BE2C (cell line): ENCODE measurements around the gene VPS54.

ENCODE experiments used
- DNase-seq: peaks from one replicate; pipeline ENCODE4 v3.0.0-alpha.2; 2020
- H3K27me3 ChIP-seq: fragments of 250-450 bp; sonication (Bioruptor Pico); 2 replicates; pipeline ENCODE4 v1.5.1; 2020; ENCODE audit warnings: mild to moderate bottlenecking
- H3K36me3 ChIP-seq: fragments of 250-450 bp; sonication (Bioruptor Pico); 2 replicates; pipeline ENCODE4 v1.5.1; 2020; ENCODE audit warnings: mild to moderate bottlenecking
- H3K4me1 ChIP-seq: fragments of 250-450 bp; sonication (Bioruptor Pico); 2 replicates; pipeline ENCODE4 v1.5.1; 2020
- H3K4me3 ChIP-seq: 2 replicates; pipeline ENCODE4 v1.5.1; 2011; ENCODE audit warnings: low read depth, low read length
- H3K9me3 ChIP-seq: fragments of 250-450 bp; sonication (Bioruptor Pico); 2 replicates; pipeline ENCODE4 v1.5.1; 2020
- CTCF ChIP-seq: IDR thresholded peaks from 2 replicates; pipeline ENCODE4 v1.5.1; 2012; ENCODE audit warnings: mild to moderate bottlenecking, low read depth, low read length

The VPS54 gene

GRCh38 chr2:63880625-63881024, 138.6 kb downstream of the VPS54 start:
- H3K4me1 ChIP-seq: no peaks in the 10 kb centered on the region

DNA sequence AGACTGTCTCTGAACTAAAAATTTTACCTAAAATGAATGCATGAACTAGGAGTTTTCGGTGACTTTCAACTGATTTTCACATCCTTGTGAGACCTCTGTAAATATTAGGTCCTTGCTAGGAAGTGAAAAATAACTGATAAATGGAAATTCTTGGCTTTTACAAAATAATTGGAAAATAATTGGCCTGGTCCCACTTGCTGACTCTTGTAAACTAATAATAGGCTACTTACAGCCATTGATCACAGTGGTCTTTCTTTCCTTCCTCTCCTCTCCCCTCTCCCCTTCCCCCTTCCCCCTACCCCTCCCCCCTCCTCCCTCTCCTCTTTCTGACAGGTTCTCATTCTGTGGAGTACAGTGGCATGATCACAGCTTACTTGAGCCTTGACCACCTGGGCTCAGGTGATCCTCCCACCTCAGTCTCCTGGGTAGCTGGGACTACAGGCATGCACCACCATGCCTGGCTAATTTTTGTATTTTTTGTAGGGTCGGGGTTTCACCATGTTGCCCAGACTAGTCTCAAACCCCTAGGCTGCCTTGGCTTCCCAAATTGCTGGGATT, 139.3 kb downstream of the VPS54 start:
- H3K4me3 ChIP-seq: no peak overlapping the region
- H3K9me3 ChIP-seq: no peaks in the 10 kb centered on the region
- no peaks in the 10 kb centered on the region for H3K36me3 ChIP-seq
- H3K27me3 ChIP-seq: no peaks in the 10 kb centered on the region
- no peak for TF ChIP-seq CTCF
- DNase-seq: no peak
- no peaks in the 10 kb centered on the region for H3K4me1 ChIP-seq

More at GRCh38 chr2:63880625-63881024, 138.6 kb downstream of the VPS54 start:
- Histone ChIP-seq H3K4me3 (no peak overlapping the region), H3K27me3 (no peaks in the 10 kb centered on the region), H3K36me3 (no peaks in the 10 kb centered on the region), H3K9me3 (no peaks in the 10 kb centered on the region)
- no peak for DNase-seq
- TF ChIP-seq CTCF: no peak

GRCh38 chr2:63878486-63878885, 140.7 kb downstream of the VPS54 start:
- no peaks in the 10 kb centered on the region for H3K36me3 ChIP-seq
- no peaks in the 10 kb centered on the region for H3K27me3 ChIP-seq
- no peak overlapping the region for H3K4me3 ChIP-seq
- no peaks in the 10 kb centered on the region for H3K9me3 ChIP-seq
- TF ChIP-seq CTCF: no peak
- no peaks in the 10 kb centered on the region for H3K4me1 ChIP-seq
- no peak for DNase-seq

GRCh38 chr2:63876311-63876710, 142.9 kb downstream of the VPS54 start:
- Histone ChIP-seq H3K27me3 (no peaks in the 10 kb centered on the region), H3K4me3 (no peak overlapping the region), H3K4me1 (no peaks in the 10 kb centered on the region), H3K36me3 (no peaks in the 10 kb centered on the region), H3K9me3 (no peaks in the 10 kb centered on the region)
- no peak for DNase-seq
- TF ChIP-seq CTCF: no peak

DNA sequence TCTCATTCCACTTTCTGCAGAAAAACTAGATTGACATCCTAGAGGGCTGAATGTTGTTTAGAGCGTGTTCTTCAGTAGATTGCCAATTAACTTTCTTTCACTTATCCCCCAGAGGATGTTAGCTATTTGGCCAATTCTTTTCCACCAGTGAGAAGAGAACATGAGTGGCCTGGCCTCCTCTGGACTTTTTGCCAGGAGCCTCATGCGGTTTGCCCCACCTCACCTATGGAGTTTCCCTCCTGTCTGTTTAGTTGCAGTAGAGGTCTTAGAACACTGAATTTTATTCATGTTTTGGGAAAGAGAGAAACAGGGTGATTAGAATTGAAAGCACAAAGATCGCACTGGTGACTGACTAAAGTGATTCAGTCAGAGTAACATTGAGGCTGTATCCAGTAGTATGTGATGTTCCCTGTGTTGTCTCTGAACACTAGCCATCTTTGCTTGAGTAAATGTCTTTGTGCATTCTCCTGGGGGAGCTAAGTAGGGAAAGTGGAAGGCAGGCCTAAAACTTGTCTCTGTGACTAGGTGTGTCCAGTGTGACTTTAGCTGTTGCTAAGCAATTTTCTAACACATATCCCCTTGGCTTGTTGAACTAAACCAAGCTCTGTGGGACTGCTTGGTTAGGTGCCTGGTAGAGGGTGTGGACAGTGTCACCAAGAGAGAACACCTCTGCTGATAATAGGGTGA, 143.5 kb downstream of the VPS54 start:
- no peak for DNase-seq
- no peak overlapping the region for H3K4me3 ChIP-seq
- no peaks in the 10 kb centered on the region for H3K27me3 ChIP-seq
- no peaks in the 10 kb centered on the region for H3K9me3 ChIP-seq
- no peaks in the 10 kb centered on the region for H3K4me1 ChIP-seq
- TF ChIP-seq CTCF: no peak
- H3K36me3 ChIP-seq: no peaks in the 10 kb centered on the region

GRCh38 chr2:63875131-63875527, 144.1 kb downstream of the VPS54 start:
- Histone ChIP-seq H3K36me3 (no peaks in the 10 kb centered on the region), H3K4me1 (no peaks in the 10 kb centered on the region), H3K9me3 (no peaks in the 10 kb centered on the region), H3K4me3 (no peak overlapping the region), H3K27me3 (no peaks in the 10 kb centered on the region)
- TF ChIP-seq CTCF: no peak
- no peak for DNase-seq
